ENCODE results near the gene KCNG4.

The KCNG4 gene

GRCh38 chr16:84262939-84263338 is 23.1 kb upstream of the KCNG4 start:
- no peak for DNase-seq

DNA sequence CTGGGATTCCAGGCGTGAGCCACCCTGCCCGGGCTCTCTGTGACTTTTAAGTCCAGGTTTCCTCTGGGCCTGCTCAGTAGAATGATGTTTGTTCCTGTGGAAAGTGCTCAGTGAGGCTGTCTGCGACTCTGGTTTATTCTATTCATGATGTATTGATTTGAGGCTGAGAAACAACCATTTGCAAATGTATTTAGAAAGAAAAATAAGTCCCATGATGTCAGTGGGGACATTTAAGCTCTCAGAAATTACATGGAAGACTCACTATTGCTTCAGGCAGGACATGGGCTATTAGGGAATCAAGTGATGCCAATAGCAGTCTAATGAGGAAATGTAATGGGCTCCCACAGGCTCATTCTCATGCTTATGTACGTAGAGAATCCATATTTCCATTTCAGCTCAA is 22.2 kb upstream of the KCNG4 start:
- no peak for DNase-seq

DNA sequence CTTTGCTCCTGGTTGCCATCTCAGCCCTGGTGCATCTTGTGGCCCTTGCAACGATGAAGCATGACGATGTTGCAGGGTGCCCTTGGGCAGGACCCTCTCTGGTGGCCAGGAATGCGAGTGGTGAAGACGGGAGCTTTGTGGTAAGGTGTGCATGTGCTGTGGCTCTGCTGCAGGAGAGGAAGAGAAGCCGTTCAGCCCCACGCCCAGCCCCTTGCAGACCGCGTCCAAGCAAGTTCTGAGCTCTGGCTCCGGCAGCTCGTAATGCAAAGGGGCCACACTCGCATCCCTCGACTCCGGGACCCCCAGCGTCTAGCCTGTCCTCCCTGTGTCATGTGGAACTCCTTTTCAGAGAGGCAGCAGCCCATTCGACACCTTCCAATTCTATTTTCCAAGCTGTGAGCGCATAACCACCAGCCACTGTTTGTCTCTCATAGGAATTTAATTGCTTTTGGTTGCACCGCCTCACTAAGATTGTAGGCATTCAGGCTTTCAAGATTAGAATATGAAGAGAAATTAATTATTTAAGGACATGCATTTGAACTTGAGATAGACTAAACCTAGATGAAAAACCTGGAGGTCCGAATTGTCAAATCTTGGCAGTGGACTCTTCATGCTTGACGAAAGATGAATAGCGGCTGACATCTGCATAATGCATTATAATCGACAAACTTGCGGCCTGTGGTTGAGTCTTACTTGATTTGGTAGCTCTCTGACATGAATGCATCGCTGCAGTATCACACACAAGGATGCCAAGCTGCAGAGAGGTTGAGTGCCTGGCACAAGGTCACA is 21.1 kb upstream of the KCNG4 start:
- DNase-seq = no peak

DNA sequence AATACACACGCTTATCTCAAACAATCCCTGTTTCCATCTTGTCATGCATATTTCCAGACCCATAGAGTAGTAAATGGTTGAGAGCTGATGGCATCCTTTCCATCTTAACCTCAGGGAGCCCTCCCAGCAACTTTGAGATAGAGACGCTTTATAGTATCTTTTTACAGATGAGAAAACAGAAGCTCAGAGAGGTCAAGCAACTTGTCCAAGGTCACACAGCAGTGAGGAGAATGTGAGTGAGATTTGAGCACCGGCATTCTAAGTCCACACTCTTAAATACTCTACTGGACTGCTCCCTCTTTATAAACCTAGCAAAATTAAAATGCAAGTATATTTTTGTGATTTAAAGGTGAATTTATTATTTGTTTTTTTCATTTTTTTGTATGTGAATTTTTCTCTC is 19.9 kb upstream of the KCNG4 start:
- no peak for DNase-seq

DNA sequence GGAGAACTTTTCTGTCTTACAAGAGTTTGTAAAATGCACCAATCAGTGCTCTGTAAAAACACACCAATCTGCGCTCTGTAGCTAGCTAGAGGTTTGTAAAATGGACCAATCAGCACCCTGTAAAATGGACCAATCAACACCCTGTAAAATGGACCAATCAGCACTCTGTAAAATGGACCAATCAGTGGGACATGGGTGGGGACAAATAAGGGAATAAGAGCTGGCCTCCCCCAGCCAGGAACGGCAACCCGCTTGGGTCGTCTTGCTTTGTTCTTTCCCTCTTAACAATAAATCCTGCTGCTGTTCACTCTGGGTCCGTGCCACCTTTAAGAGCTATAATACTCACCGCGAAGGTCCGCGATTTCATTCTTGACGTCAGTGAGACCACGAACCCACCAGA is 18.5 kb upstream of the KCNG4 start:
- no peak for DNase-seq

GRCh38 chr16:84255050-84255810 is 15.4 kb upstream of the KCNG4 start:
- no peak for DNase-seq

GRCh38 chr16:84254062-84254461 is 14.2 kb upstream of the KCNG4 start:
- DNase-seq = no peak

- no peak for DNase-seq
Measured at GRCh38 chr16:84253173-84253572, 13.4 kb upstream of the KCNG4 start.

GRCh38 chr16:84252184-84252583 is 12.4 kb upstream of the KCNG4 start:
- DNase-seq = no peak

GRCh38 chr16:84247844-84248243 is 8.0 kb upstream of the KCNG4 start:
- DNase-seq = no peak

DNA sequence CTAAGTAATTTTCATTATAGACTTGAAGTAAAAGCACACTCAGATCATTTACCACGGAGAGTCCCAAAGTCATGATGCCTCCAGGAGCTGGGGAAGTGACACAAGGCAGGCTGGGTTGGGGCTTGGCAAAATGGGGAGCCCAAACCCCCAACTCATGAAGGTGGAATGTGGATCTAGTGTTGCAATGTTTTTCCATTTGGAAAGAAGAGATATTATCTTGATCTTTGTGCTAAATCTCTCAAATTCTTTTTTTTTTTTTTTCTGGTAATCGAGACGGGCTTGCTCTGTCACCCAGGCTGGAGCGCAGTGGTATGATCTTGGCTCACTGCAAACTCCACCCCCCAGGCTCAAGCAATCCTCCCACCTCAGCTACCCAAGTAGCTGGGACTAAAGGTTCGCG is 7.5 kb upstream of the KCNG4 start:
- no peak for DNase-seq

DNA sequence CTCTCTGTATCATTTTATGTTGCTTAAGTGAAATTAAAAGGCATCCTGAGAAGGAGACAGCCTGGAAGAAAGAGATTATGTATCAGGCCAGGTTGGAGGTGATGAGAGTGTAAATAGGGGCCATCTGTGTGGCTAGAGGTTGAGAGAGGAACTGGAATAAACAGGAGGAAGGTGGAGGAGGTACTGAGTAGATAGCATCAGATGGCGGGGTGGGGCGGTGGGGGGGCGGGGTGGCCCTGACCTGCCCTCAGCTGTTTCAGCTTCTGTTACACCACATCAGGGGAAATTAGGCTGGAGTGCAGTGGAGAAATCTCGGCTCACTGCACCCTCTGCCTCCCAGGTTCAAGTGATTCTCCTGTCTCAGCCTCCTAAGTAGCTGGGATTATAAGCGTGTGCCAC is 6.9 kb upstream of the KCNG4 start:
- DNase-seq = no peak

GRCh38 chr16:84245956-84246678 is 6.3 kb upstream of the KCNG4 start:
- DNase-seq = no peak

GRCh38 chr16:84244728-84245127 is 4.9 kb upstream of the KCNG4 start:
- no peak for DNase-seq

DNA sequence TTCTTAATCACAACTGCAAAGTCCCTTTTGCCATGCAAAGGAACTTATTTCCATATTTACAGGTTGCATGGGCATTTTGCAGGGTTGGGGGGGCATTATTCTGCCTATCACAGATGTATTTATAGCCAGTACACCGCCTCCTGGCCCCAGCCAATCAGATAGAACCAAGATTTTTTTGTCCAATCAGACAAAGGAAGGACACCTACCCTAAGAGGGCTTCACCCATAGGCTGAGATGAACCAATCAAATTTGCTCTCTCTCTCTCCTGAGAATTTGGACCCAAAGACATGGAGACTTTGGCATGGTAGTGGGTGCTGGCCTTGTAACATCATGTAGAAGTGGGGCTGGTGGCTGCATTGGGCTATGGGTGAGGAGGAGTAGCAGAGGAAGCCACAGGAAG is 3.9 kb upstream of the KCNG4 start:
- no peak for DNase-seq

- no peak for DNase-seq
Measured at GRCh38 chr16:84242839-84243238, 3.0 kb upstream of the KCNG4 start.

GRCh38 chr16:84241778-84242177 is 2.0 kb upstream of the KCNG4 start:
- DNase-seq = no peak

- DNase-seq = no peak
Measured at GRCh38 chr16:84240455-84240854, 643 bp upstream of the KCNG4 start.

DNA sequence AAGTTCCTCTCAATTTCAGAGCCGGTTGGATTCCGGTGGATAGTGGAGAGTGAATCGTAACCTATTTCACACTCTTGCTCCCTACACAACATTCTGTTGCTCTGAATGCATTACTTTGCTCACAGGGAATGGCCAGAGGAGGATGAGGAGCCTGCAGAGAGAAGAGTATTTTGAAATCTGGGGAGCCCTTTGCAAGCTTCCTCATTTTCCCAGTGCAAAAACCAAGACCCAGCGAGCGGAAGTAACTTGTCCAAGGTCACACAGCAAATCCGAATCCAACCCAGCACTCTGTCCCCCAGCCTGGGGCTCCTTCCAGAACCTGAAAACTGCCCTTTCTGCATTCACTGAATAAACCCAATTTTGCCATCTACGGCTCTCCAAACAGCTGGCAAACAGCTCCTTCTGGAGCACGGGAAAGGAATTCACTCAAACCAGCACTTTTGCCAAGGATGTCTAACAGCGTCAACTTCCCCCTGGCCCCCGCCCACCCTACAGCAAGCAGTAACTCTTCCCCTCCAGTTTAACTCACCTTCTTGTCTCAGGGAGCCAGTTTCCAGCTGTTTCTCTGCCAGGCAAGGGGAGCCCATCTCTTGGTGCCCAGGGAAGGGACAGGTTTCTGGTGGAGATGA is 557 bp downstream of the KCNG4 start:
- no peak for DNase-seq

DNA sequence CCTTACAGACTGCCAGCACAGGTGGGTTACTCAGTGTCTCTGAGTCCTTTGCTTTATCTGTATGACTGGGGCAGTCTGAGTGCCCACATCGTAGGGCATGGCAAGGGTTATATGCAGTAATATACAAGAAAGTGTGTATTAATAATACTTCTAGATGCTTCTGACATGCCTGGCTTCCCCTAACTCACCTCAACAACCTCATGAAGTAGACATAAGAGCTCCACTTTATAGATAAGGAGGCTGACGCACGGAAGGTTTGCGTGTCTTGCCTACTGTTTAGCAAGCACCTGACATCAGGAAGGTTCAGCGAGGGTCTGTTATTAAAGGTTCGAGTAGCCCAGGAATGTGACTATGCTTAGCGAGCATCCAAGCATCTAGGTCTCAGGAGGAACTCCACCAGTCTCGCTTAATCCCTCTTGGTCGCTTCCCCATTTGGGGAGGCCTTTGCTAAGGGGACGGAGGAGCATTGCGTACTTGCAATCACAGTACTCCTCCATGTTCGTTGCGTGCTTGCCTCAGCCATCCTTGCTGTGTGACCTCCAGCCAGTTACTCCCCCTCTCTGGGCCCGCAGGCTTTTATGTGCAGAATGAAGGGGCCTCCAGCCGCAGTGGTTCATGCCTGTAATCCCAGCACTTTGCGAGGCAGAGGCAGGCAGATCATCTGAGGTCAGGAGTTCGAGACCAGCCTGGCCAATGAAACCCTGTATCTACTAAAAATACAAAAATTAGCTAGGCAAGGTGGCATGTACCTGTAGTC is 1.6 kb downstream of the KCNG4 start:
- DNase-seq = no peak

DNA sequence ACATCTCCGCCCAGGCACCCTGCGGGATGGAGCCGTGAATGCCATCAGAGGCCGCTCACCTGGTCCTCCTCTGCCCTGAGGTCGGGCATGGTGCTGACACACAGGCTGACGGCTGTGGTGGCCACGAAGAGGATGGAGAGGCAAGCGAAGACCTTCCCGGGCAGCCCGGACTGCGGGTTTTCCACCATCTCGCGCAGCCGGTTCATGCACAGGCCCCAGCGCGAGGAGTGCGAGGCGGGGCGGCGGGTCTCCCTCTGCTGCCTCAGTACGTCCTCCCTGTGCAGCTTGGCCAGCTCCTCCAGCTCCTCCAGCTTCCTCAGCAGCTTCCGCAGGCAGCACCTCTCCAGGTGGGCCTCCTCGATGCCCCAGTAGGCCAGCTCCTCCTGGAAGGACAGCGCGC is 3.1 kb downstream of the KCNG4 start:
- DNase-seq = no peak

All from CD4-positive, alpha-beta T cell treated with Interleukin-4 for 4 hours (primary cell).